K562 (cell line): ENCODE results near the gene MEF2D. TPM values are rescaled to one million over a fixed set of nuclear protein-coding genes. Genes with fewer than 3 reads are reported as not detected.

ENCODE experiments used
- ATAC-seq: fragments of 200-7000 bp; cut with Tn5 transposase; 3 replicates; pipeline ENCODE4 v1.9.1; 2020; ENCODE audit warnings: moderate library complexity
- BruUV-seq: library from RNA; stranded (reverse); fragments of 400-500 nt; replicated peaks from 2 replicates; lab custom pipeline; 2021; lab: Mats Ljungman, UMichigan
- CTCF ChIA-PET: fragments of 300-600 bp; formaldehyde crosslinking; extraction: SDS; loops from one replicate; lab custom pipeline; 2021; ENCODE audit warnings: low intra/inter-chr PET ratio; lab: Yijun Ruan, JAX
- POLR2A ChIA-PET: fragments of 300-600, 350-650 bp; sonication (Branson Sonifier 250); formaldehyde crosslinking; extraction: SDS; loops from one replicate; lab custom pipeline; 2021; ENCODE audit warnings: antibody characterized with exemption, inconsistent platforms; lab: Yijun Ruan, JAX
- DNase-seq, 4 experiments: peaks; one replicate each; pipeline versions ENCODE4 v3.0.0 to v3.0.0-alpha.2; 2011 to 2018; ENCODE audit warnings: low spot score in 3 of 4, mixed read lengths in 3 of 4; ENCODE audit errors: extremely low read depth in 1 of 4
- FAIRE-seq: peaks from 2 replicates; lab custom pipeline; 2011; peaks lifted over from hg19 to GRCh38; lab: Jason Lieb, UNC
- H2AFZ ChIP-seq: 2 replicates; pipeline ENCODE4 v1.6.0; 2011; ENCODE audit warnings: low read depth, low read length, control low read depth, inconsistent platforms
- H3K27ac ChIP-seq: fragments of 200-600 bp; 3 replicates; pipeline ENCODE4 v1.8.0; 2011; ENCODE audit warnings: low read depth, mild to moderate bottlenecking, control low read depth, inconsistent platforms, low read length, moderate library complexity, mixed read lengths; ENCODE audit errors: extremely low read depth
- H3K27me3 ChIP-seq, 2 experiments: fragments of 300-600 bp in 1 of 2; 2 replicates in 1 of 2; 3 replicates in 1 of 2; pipeline versions ENCODE4 v1.6.0 to v1.8.0; 2011; ENCODE audit warnings: inconsistent platforms in 2 of 2, low read length in 2 of 2, mild to moderate bottlenecking in 1 of 2, mixed read lengths in 1 of 2, moderate library complexity in 1 of 2; ENCODE audit not compliant: control insufficient read depth in 2 of 2, insufficient read depth in 2 of 2
- H3K36me3 ChIP-seq: fragments of 300-600 bp; 3 replicates; pipeline ENCODE4 v1.8.0; 2011; ENCODE audit warnings: mild to moderate bottlenecking, low read length, inconsistent platforms; ENCODE audit not compliant: control insufficient read depth, insufficient read depth
- H3K4me1 ChIP-seq, 2 experiments: fragments of 200-600 bp in 1 of 2; replicated peaks in 1 of 2; 2 replicates in 1 of 2; 3 replicates in 1 of 2; pipeline versions ENCODE4 v1.5.1 to v1.8.0; 2011; ENCODE audit warnings: inconsistent platforms in 2 of 2, low read length in 2 of 2, mild to moderate bottlenecking in 1 of 2, mixed read lengths in 1 of 2, moderate library complexity in 1 of 2; ENCODE audit not compliant: control insufficient read depth in 2 of 2, insufficient read depth in 2 of 2
- H3K4me2 ChIP-seq: 2 replicates; pipeline ENCODE4 v1.6.1; 2011; ENCODE audit warnings: low read length, control low read depth, inconsistent platforms, mixed read lengths; ENCODE audit not compliant: insufficient read depth
- H3K4me3 ChIP-seq: fragments of 200-600 bp; sonication (generic), shearing (Covaris generic); 2 replicates; pipeline ENCODE4 v1.5.1; 2016; ENCODE audit warnings: control low read depth, inconsistent platforms
- H3K79me2 ChIP-seq: fragments of 200-600 bp; 3 replicates; pipeline ENCODE4 v1.8.0; 2011; ENCODE audit warnings: low read length, inconsistent platforms; ENCODE audit not compliant: control insufficient read depth, insufficient read depth
- H3K9ac ChIP-seq, 2 experiments: 2 replicates each; pipeline versions ENCODE4 v1.6.0 to v1.6.1; 2011; ENCODE audit warnings: low read depth in 2 of 2, low read length in 2 of 2, control low read depth in 1 of 2, inconsistent platforms in 1 of 2, mild to moderate bottlenecking in 1 of 2, mixed read lengths in 1 of 2; ENCODE audit not compliant: insufficient read depth in 1 of 2
- H3K9me1 ChIP-seq: one replicate; pipeline ENCODE4 v1.6.0; 2011; ENCODE audit warnings: inconsistent platforms, mild to moderate bottlenecking, low read length, moderate library complexity; ENCODE audit not compliant: control insufficient read depth, insufficient read depth
- H3K9me3 ChIP-seq: replicated peaks from 2 replicates; pipeline ENCODE4 v1.5.1; 2011; ENCODE audit warnings: low read depth, low read length, inconsistent platforms; ENCODE audit not compliant: control insufficient read depth, insufficient read depth
- H4K20me1 ChIP-seq: replicated peaks from 2 replicates; pipeline ENCODE4 v1.6.1; 2011; ENCODE audit warnings: low read length, inconsistent platforms, mixed read lengths; ENCODE audit not compliant: control insufficient read depth, insufficient read depth
- BRCA1 ChIP-seq, 2 experiments: fragments of 450-650 bp in 1 of 2; sonication (generic) in 1 of 2; formaldehyde crosslinking in 1 of 2; IDR thresholded peaks; 2 replicates each; pipeline versions ENCODE4 v1.5.0 to v1.6.1; 2017 to 2020; ENCODE audit warnings: mild to moderate bottlenecking in 1 of 2, missing genetic modification reagents in 1 of 2
- FOXJ3 ChIP-seq: sonication (generic); formaldehyde crosslinking; IDR thresholded peaks from 2 replicates; pipeline ENCODE4 v1.4.0; 2020; ENCODE audit warnings: mild to moderate bottlenecking, missing genetic modification reagents
- HOXB6 ChIP-seq: fragments of 250-450 bp; sonication (Bioruptor Pico); IDR thresholded peaks from 2 replicates; pipeline ENCODE4 v1.5.1; 2022; ENCODE audit warnings: mild to moderate bottlenecking, borderline replicate concordance
- PBX2 ChIP-seq, 2 experiments: IDR thresholded peaks in 1 of 2; conservative IDR thresholded peaks in 1 of 2; 2 replicates each; pipeline ENCODE4 v1.6.1; 2016; ENCODE audit warnings: low read depth in 2 of 2, mild to moderate bottlenecking in 1 of 2, missing compliant biosample characterization in 1 of 2, missing genetic modification characterization in 1 of 2, moderate library complexity in 1 of 2
- SIN3B ChIP-seq: fragments of 450-650 bp; IDR thresholded peaks from 2 replicates; pipeline ENCODE4 v1.6.1; 2017; ENCODE audit warnings: low read depth, mild to moderate bottlenecking, moderate library complexity
- SOX6 ChIP-seq: fragments of 450-650 bp; IDR thresholded peaks from 2 replicates; pipeline ENCODE4 v1.6.1; 2014; ENCODE audit warnings: mild to moderate bottlenecking
- TSHZ1 ChIP-seq: fragments of 250-450 bp; sonication (Bioruptor Pico); IDR thresholded peaks from 2 replicates; pipeline ENCODE4 v1.4.0; 2020; ENCODE audit warnings: mild to moderate bottlenecking, moderate library complexity
- ZNF717 ChIP-seq: fragments of 250-450 bp; sonication (Bioruptor Pico); IDR thresholded peaks from 2 replicates; pipeline ENCODE4 v1.5.0; 2021
- WGBS: fragments of 100-300 bp; shearing (Covaris generic); methylation state at CpG from one replicate; pipeline ENCODE4 v1.1.6; 2016; ENCODE audit warnings: low coverage, mixed read lengths; ENCODE audit not compliant: insufficient coverage; ENCODE audit errors: missing lambda C conversion rate; 5-methylcytosine and 5-hydroxymethylcytosine counted together
- in situ Hi-C: fragments of 300-500 bp; cut with MboI; formaldehyde crosslinking; loops from 4 replicates; pipeline ENCODE4 v1.15.0; 2018; ENCODE audit warnings: inconsistent platforms, mixed read lengths
- intact Hi-C: fragments of 100-400 bp; cut with micrococcal nuclease; formaldehyde crosslinking; loops from 2 replicates; pipeline ENCODE4 v1.14.2; 2022
- polyA plus RNA-seq, 8 experiments: library from polyadenylated mRNA; depleted of rRNA in 4 of 8; stranded (reverse) in 5 of 8; unstranded in 3 of 8; fragments of >200 nt; fragmentation: Nextera tagmentation in 2 of 8; fragmentation: Illumina TruSeq in 1 of 8; extraction: Ambion mirVana in 2 of 8; extraction: Trizol in 1 of 8; gene quantifications; 2 replicates each; pipeline versions ENCODE4 v1.2.1 to v1.2.3, GENCODE V29; 2011 to 2014; ENCODE audit warnings: inconsistent platforms in 1 of 8, missing spikeins in 1 of 8
- total RNA-seq, 7 experiments: library from RNA; depleted of rRNA in 6 of 7; stranded (reverse); fragments of >200 nt in 6 of 7; fragmentation: Illumina TruSeq in 2 of 7; extraction: Trizol in 2 of 7; gene quantifications; 2 replicates each; pipeline versions ENCODE4 v1.2.1 to v1.2.3, GENCODE V29; 2011 to 2021; ENCODE audit warnings: low replicate concordance in 1 of 7

MEF2D gene
- total and polyA plus RNA-seq, 9 of the 15 experiments (the other 6 are each of a cell fraction or from before 2014, with no cell fraction given), result 0.10 to 19.5 (median 2.6) TPM

GRCh38 chr1:156546267-156546666, 45.7 kb upstream of the MEF2D start:
- in situ Hi-C loops, result no loop called here
- no TSS peak for BruUV-seq
- intact Hi-C loops, result loop anchor here (10.0 kb wide), 1 partner anchor 61 kb away; no protein-coding TSS in a partner anchor
- H3K79me2 ChIP-seq, result no peaks in the 10 kb centered on the region
- H3K9ac ChIP-seq, result no peak overlapping the region
- H3K27me3 ChIP-seq, result no peaks in the 10 kb centered on the region
- H3K36me3 ChIP-seq, result peaks cover 26% of the 10 kb centered on the region; the same call in 2 of the 3 replicates
- no peak overlapping the region for H2AFZ ChIP-seq
- H3K4me1 ChIP-seq, result no peaks in the 10 kb centered on the region
- H4K20me1 ChIP-seq, result no peaks in the 10 kb centered on the region
- no peak overlapping the region for H3K4me2 ChIP-seq
- no peaks in the 10 kb centered on the region; the same call in 1 of the 2 replicates for H3K9me3 ChIP-seq
- DNase-seq (no peak), FAIRE-seq (peak; percentile 40), ATAC-seq (no peak)
- ChIA-PET CTCF (no interaction called here), POLR2A (interaction anchor here (1.0 kb wide), 2 partner anchors 9 to 44 kb away, joined by 3 to 6 read pairs; no protein-coding TSS in a partner anchor)
- no peak for TF ChIP-seq PBX2 (CRISPR knock-in tag; IDR thresholded peaks at IDR 0.05; ENCODE audit: low read depth)
- no peak for TF ChIP-seq PBX2 (tag; conservative IDR thresholded peaks at IDR 0.05; ENCODE audit: low read depth)
- no peak for TF ChIP-seq HOXB6 (CRISPR knock-in tag)
- no peak for TF ChIP-seq TSHZ1 (CRISPR knock-in tag)
- no peak for TF ChIP-seq SIN3B
- TF ChIP-seq FOXJ3 (CRISPR knock-in tag), result no peak
- TF ChIP-seq BRCA1 (IDR thresholded peaks at IDR 0.05), result no peak
- TF ChIP-seq BRCA1 (CRISPR knock-in tag; IDR thresholded peaks at IDR 0.05), result no peak
- TF ChIP-seq ZNF717, result no peak
- TF ChIP-seq SOX6, result no peak
- H3K9me1 ChIP-seq, result no peaks in the 10 kb centered on the region
- H3K4me3 ChIP-seq, result no peak overlapping the region
- WGBS, result 62% methylated on average over 3 of the region's 3 CpGs
- H3K27ac ChIP-seq, result no peak overlapping the region
